ENCODE data around the gene SCAMP2. TPM values are rescaled to one million over a fixed set of nuclear protein-coding genes. Genes with fewer than 3 reads are reported as not detected.

The SCAMP2 gene
- total RNA-seq, 2 experiments from 2014 or later = 57.5 to 59.6 TPM

DNA sequence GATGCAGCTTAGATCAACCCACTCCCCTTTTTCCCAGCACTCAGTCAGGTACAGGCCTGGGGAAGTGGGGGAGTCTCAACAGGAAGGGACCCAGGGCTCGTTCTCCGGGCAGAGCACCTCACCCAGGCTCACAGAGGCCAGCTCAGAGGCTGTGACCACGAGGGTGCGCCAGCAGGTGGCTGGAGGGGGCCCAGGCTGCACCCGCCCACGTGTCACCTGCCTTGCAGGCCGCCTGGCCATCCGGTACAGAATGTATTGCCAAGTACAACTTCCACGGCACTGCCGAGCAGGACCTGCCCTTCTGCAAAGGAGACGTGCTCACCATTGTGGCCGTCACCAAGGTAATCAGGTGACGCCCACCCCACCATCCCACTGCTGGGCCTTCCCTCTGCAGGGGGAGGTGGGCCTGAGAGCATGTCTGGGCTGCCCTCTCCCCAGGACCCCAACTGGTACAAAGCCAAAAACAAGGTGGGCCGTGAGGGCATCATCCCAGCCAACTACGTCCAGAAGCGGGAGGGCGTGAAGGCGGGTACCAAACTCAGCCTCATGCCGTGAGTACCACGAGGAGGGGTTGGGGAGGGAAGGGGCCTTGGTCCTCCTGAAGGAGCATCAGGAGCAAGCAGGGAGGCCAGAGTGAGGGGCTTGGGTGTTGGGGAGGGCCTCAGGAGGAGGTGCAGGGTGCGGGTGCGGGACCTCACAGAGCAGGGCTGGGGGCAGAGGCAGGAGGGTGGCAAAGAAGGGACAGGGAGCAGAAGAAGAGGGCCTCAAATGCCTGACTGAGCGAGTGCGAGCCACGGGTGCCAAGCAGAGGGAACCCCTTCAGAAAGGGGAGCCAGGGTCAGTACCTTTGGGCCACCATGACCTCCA, 74.5 kb downstream of the SCAMP2 start:
- DNase-seq = no peak
- Mint-ChIP-seq H3K4me1 (peaks cover 56% of the 10 kb centered on the region), H3K36me3 (peaks cover 32% of the 10 kb centered on the region), H3K27me3 (no peaks in the 10 kb centered on the region), H3K4me3 (peak overlapping the region; percentile 22), H3K27ac (peak overlapping the region; percentile 89), H3K9me3 (no peaks in the 10 kb centered on the region)

DNA sequence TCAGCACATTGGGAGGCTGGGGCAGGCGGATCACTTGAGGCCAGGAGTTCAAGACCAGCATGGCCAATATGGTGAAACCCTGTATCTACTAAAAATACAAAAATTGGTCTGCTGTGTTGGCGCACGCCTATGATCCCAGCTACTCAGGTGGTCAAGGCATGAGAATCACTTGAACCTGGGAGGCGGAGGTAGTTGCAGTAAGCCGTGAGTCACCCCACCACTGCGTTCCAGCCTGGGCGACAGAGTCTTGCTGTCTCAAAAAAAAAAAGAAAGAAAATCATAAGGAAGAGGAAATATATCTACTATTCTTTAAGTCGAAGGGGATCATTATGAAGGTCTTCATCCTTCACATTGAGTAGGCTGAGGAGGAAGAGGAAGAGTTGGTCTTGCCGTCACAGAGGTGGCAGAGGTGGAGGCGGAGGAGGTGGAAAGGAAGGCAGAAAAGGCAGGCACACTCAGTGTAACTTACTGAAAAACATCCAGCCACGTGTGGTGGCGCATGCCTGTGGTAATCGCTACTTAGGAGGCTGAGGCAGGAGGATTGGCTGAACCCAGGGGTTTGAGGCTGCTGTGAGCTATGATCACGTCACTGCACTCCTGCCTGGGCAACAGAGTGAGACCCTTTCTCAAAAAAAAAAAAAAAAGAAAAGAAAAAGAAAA, 77.1 kb downstream of the SCAMP2 start:
- peak overlapping the region; percentile 91 for H3K27ac Mint-ChIP-seq
- H3K4me3 Mint-ChIP-seq = peak overlapping the region; percentile 68
- no peaks in the 10 kb centered on the region for H3K27me3 Mint-ChIP-seq
- peaks cover 81% of the 10 kb centered on the region for H3K4me1 Mint-ChIP-seq
- DNase-seq = no peak
- peaks cover 36% of the 10 kb centered on the region for H3K36me3 Mint-ChIP-seq
- H3K9me3 Mint-ChIP-seq = no peaks in the 10 kb centered on the region

DNA sequence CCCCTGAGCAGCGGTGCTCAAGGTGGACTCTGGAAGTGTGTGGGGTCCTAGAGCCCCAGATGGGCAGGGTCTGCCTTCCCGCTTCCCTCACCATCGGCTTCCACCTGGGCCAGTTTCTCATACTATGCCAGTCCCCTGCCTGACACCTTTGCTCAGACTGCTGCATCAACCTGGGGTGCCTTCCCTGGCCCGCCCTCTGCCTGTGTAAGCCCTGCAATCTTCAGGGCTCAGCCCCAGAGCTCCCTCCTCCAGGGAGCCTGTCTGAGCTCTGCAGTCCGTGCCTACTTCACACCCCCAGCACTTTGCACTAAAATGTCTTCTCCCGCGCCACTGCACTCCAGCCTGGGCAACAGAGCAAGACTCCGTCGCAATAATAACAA, 78.2 kb downstream of the SCAMP2 start:
- Mint-ChIP-seq H3K9me3 (no peaks in the 10 kb centered on the region), H3K27ac (peak overlapping the region; percentile 88), H3K4me1 (peaks cover 84% of the 10 kb centered on the region), H3K36me3 (peaks cover 36% of the 10 kb centered on the region), H3K4me3 (peak overlapping the region; percentile 45), H3K27me3 (no peaks in the 10 kb centered on the region)
- no peak for DNase-seq

DNA sequence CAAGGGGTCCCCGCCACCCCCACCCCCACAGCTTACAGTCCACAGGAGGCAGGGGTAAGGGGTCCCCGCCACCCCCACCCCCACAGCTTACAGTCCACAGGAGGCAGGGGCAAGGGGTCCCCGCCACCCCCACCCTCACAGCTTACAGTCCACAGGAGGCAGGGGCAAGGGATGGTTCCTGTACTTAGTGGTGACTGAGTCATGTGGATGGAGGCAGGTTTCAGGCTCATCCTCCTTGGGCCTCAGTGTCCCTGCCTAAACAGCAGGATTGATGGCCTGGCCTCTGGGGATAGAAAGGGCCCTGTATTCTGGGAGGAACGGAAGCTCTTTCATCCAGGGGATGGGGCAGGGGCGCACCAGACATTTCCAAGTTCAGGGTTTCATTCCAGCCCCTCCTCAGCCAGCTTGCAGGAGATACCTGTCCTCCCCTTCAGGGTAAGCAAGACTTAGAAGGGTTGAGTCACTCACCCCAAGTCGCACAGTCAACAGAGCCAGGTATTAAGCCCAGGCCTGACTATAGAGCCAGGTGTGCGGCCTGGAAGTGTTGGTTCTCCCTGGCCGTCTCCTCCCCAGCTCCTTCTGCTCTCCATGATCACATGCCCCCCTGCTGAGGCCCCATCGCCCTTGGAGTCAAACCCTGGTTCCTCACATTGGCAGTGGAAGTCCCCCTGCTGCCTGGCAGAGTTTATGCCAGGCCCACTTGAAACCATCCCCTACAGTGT, 78.8 kb downstream of the SCAMP2 start:
- Mint-ChIP-seq H3K36me3 (peaks cover 37% of the 10 kb centered on the region), H3K4me3 (peak overlapping the region; percentile 45)

More for the DNA sequence above, 78.8 kb downstream of the SCAMP2 start:
- no peaks in the 10 kb centered on the region for H3K9me3 Mint-ChIP-seq
- no peaks in the 10 kb centered on the region for H3K27me3 Mint-ChIP-seq
- no peak for DNase-seq
- H3K27ac Mint-ChIP-seq = peak overlapping the region; percentile 88
- H3K4me1 Mint-ChIP-seq = peaks cover 84% of the 10 kb centered on the region

Other genes with a start within 250 kb of the SCAMP2 start
- 10 to 100 TPM; 54.3 to 55.7 TPM for gene EDC3, start 177.3 kb downstream of the SCAMP2 start, total RNA-seq
- gene CYP1A1, start 147.8 kb downstream of the SCAMP2 start, total RNA-seq = 1 to 10 TPM; 4.7 to 4.9 TPM
- not detected for gene CYP1A2, start 124.5 kb downstream of the SCAMP2 start, total RNA-seq
- 100 to 1,000 TPM; 308 to 310 TPM for gene CSK, start 91.3 kb downstream of the SCAMP2 start, total RNA-seq
- under 1 TPM; 0.14 to 0.33 TPM for gene LMAN1L, start 60.5 kb downstream of the SCAMP2 start, total RNA-seq
- gene CPLX3, start 46.7 kb downstream of the SCAMP2 start, total RNA-seq = under 1 TPM in 1 of 2 experiments, not detected in 1; 0.19 TPM
- 10 to 100 TPM; 41.1 to 49.9 TPM for gene ULK3, start 30.2 kb downstream of the SCAMP2 start, total RNA-seq
- gene MPI, start 16.7 kb upstream of the SCAMP2 start, total RNA-seq = 10 to 100 TPM; 71.4 to 73.2 TPM
- 10 to 100 TPM; 31.5 to 37.6 TPM for gene FAM219B, start 33.5 kb upstream of the SCAMP2 start, total RNA-seq
- 100 to 1,000 TPM; 352 to 363 TPM for gene COX5A, start 64.7 kb upstream of the SCAMP2 start, total RNA-seq
- gene RPP25, start 83.4 kb upstream of the SCAMP2 start, total RNA-seq = 1 to 10 TPM; 9.4 to 10.0 TPM
- under 1 TPM; 0.44 to 0.58 TPM for gene SCAMP5, start 122.2 kb upstream of the SCAMP2 start, total RNA-seq
- gene PPCDC, start 150.2 kb upstream of the SCAMP2 start, total RNA-seq = 10 to 100 TPM; 29.4 to 33.7 TPM